ENCODE results near the gene IRGC.

The IRGC gene

GRCh38 chr19:43723588-43723987 lies 7.7 kb downstream of the IRGC start:
- Mint-ChIP-seq H3K27me3 (ENCODE audit: low read depth) (no peaks in the 10 kb centered on the region), H3K9me3 (no peaks in the 10 kb centered on the region), H3K4me1 (ENCODE audit: low read depth) (peaks cover 3% of the 10 kb centered on the region), H3K4me3 (no peak overlapping the region), H3K27ac (no peak overlapping the region), H3K36me3 (ENCODE audit: low read depth) (peaks cover 9% of the 10 kb centered on the region)
- DNase-seq (ENCODE audit: low spot score): no peak

GRCh38 chr19:43724896-43725295 lies 9.0 kb downstream of the IRGC start:
- Mint-ChIP-seq H3K9me3 (no peaks in the 10 kb centered on the region), H3K27me3 (ENCODE audit: low read depth) (no peaks in the 10 kb centered on the region), H3K27ac (no peak overlapping the region), H3K4me1 (ENCODE audit: low read depth) (peaks cover 3% of the 10 kb centered on the region), H3K36me3 (ENCODE audit: low read depth) (peaks cover 18% of the 10 kb centered on the region), H3K4me3 (no peak overlapping the region)
- no peak for DNase-seq (ENCODE audit: low spot score)

GRCh38 chr19:43725468-43725867 lies 9.6 kb downstream of the IRGC start:
- no peak overlapping the region for H3K27ac Mint-ChIP-seq
- peaks cover 21% of the 10 kb centered on the region for H3K36me3 Mint-ChIP-seq (ENCODE audit: low read depth)
- H3K9me3 Mint-ChIP-seq: no peaks in the 10 kb centered on the region
- H3K4me3 Mint-ChIP-seq: no peak overlapping the region
- no peaks in the 10 kb centered on the region for H3K27me3 Mint-ChIP-seq (ENCODE audit: low read depth)
- peaks cover 3% of the 10 kb centered on the region for H3K4me1 Mint-ChIP-seq (ENCODE audit: low read depth)
- no peak for DNase-seq (ENCODE audit: low spot score)

GRCh38 chr19:43726736-43727592 lies 11.1 kb downstream of the IRGC start:
- H3K4me1 Mint-ChIP-seq (ENCODE audit: low read depth): peaks cover 3% of the 10 kb centered on the region
- no peak for DNase-seq (ENCODE audit: low spot score)
- H3K9me3 Mint-ChIP-seq: no peaks in the 10 kb centered on the region
- no peak overlapping the region for H3K4me3 Mint-ChIP-seq
- H3K36me3 Mint-ChIP-seq (ENCODE audit: low read depth): peaks cover 22% of the 10 kb centered on the region
- no peak overlapping the region for H3K27ac Mint-ChIP-seq
- no peaks in the 10 kb centered on the region for H3K27me3 Mint-ChIP-seq (ENCODE audit: low read depth)

- no peak for DNase-seq (ENCODE audit: low spot score)
- Mint-ChIP-seq H3K36me3 (ENCODE audit: low read depth) (peaks cover 26% of the 10 kb centered on the region), H3K4me3 (no peak overlapping the region), H3K27me3 (ENCODE audit: low read depth) (no peaks in the 10 kb centered on the region), H3K27ac (no peak overlapping the region), H3K9me3 (no peaks in the 10 kb centered on the region), H3K4me1 (ENCODE audit: low read depth) (peaks cover 3% of the 10 kb centered on the region)
Measured at GRCh38 chr19:43727593-43727853, 11.6 kb downstream of the IRGC start.

- Mint-ChIP-seq H3K36me3 (ENCODE audit: low read depth) (peaks cover 38% of the 10 kb centered on the region), H3K27ac (no peak overlapping the region), H3K27me3 (ENCODE audit: low read depth) (no peaks in the 10 kb centered on the region), H3K4me1 (ENCODE audit: low read depth) (peaks cover 3% of the 10 kb centered on the region), H3K9me3 (no peaks in the 10 kb centered on the region), H3K4me3 (no peak overlapping the region)
- no peak for DNase-seq (ENCODE audit: low spot score)
Measured at GRCh38 chr19:43729919-43730318, 14.0 kb downstream of the IRGC start.

GRCh38 chr19:43731346-43731745 lies 15.5 kb downstream of the IRGC start:
- peaks cover 43% of the 10 kb centered on the region for H3K36me3 Mint-ChIP-seq (ENCODE audit: low read depth)
- no peak overlapping the region for H3K27ac Mint-ChIP-seq
- DNase-seq (ENCODE audit: low spot score): no peak
- H3K9me3 Mint-ChIP-seq: no peaks in the 10 kb centered on the region
- H3K27me3 Mint-ChIP-seq (ENCODE audit: low read depth): no peaks in the 10 kb centered on the region
- H3K4me3 Mint-ChIP-seq: no peak overlapping the region
- H3K4me1 Mint-ChIP-seq (ENCODE audit: low read depth): no peaks in the 10 kb centered on the region

GRCh38 chr19:43731846-43732245 lies 16.0 kb downstream of the IRGC start:
- H3K4me3 Mint-ChIP-seq: no peak overlapping the region
- no peak for DNase-seq (ENCODE audit: low spot score)
- peaks cover 48% of the 10 kb centered on the region for H3K36me3 Mint-ChIP-seq (ENCODE audit: low read depth)
- no peaks in the 10 kb centered on the region for H3K4me1 Mint-ChIP-seq (ENCODE audit: low read depth)
- no peak overlapping the region for H3K27ac Mint-ChIP-seq
- H3K9me3 Mint-ChIP-seq: no peaks in the 10 kb centered on the region
- H3K27me3 Mint-ChIP-seq (ENCODE audit: low read depth): no peaks in the 10 kb centered on the region

- Mint-ChIP-seq H3K4me1 (ENCODE audit: low read depth) (peaks cover 2% of the 10 kb centered on the region), H3K36me3 (ENCODE audit: low read depth) (peaks cover 52% of the 10 kb centered on the region), H3K27me3 (ENCODE audit: low read depth) (no peaks in the 10 kb centered on the region), H3K27ac (no peak overlapping the region), H3K4me3 (no peak overlapping the region), H3K9me3 (no peaks in the 10 kb centered on the region)
- no peak for DNase-seq (ENCODE audit: low spot score)
Measured at GRCh38 chr19:43735013-43735412, 19.1 kb downstream of the IRGC start.

- Mint-ChIP-seq H3K27me3 (ENCODE audit: low read depth) (no peaks in the 10 kb centered on the region), H3K27ac (peak overlapping the region; percentile 10), H3K9me3 (no peaks in the 10 kb centered on the region), H3K4me1 (ENCODE audit: low read depth) (peaks cover 2% of the 10 kb centered on the region), H3K36me3 (ENCODE audit: low read depth) (peaks cover 54% of the 10 kb centered on the region), H3K4me3 (no peak overlapping the region)
- DNase-seq (ENCODE audit: low spot score): no peak
Measured at GRCh38 chr19:43735957-43736356, 20.1 kb downstream of the IRGC start.

- H3K4me3 Mint-ChIP-seq: no peak overlapping the region
Measured at GRCh38 chr19:43738780-43739211, 22.9 kb downstream of the IRGC start.

GRCh38 chr19:43739439-43740235 lies 23.8 kb downstream of the IRGC start:
- no peaks in the 10 kb centered on the region for H3K9me3 Mint-ChIP-seq
- no peak overlapping the region for H3K4me3 Mint-ChIP-seq
- peaks cover 2% of the 10 kb centered on the region for H3K4me1 Mint-ChIP-seq (ENCODE audit: low read depth)
- H3K27me3 Mint-ChIP-seq (ENCODE audit: low read depth): no peaks in the 10 kb centered on the region
- no peak for DNase-seq (ENCODE audit: low spot score)
- peaks cover 65% of the 10 kb centered on the region for H3K36me3 Mint-ChIP-seq (ENCODE audit: low read depth)
- H3K27ac Mint-ChIP-seq: peak overlapping the region; percentile 46

More at GRCh38 chr19:43738780-43739211, 22.9 kb downstream of the IRGC start:
- no peak overlapping the region for H3K27ac Mint-ChIP-seq
- no peak for DNase-seq (ENCODE audit: low spot score)
- no peaks in the 10 kb centered on the region for H3K27me3 Mint-ChIP-seq (ENCODE audit: low read depth)
- peaks cover 2% of the 10 kb centered on the region for H3K4me1 Mint-ChIP-seq (ENCODE audit: low read depth)
- peaks cover 58% of the 10 kb centered on the region for H3K36me3 Mint-ChIP-seq (ENCODE audit: low read depth)
- no peaks in the 10 kb centered on the region for H3K9me3 Mint-ChIP-seq

GRCh38 chr19:43741075-43741825 lies 25.4 kb downstream of the IRGC start:
- Mint-ChIP-seq H3K4me3 (no peak overlapping the region), H3K27ac (no peak overlapping the region), H3K36me3 (ENCODE audit: low read depth) (peaks cover 69% of the 10 kb centered on the region), H3K9me3 (no peaks in the 10 kb centered on the region), H3K4me1 (ENCODE audit: low read depth) (peaks cover 4% of the 10 kb centered on the region), H3K27me3 (ENCODE audit: low read depth) (no peaks in the 10 kb centered on the region)
- DNase-seq (ENCODE audit: low spot score): no peak

- Mint-ChIP-seq H3K27me3 (ENCODE audit: low read depth) (no peaks in the 10 kb centered on the region), H3K36me3 (ENCODE audit: low read depth) (peaks cover 69% of the 10 kb centered on the region), H3K27ac (peak overlapping the region; percentile 20), H3K4me3 (no peak overlapping the region), H3K4me1 (ENCODE audit: low read depth) (peaks cover 5% of the 10 kb centered on the region), H3K9me3 (no peaks in the 10 kb centered on the region)
- no peak for DNase-seq (ENCODE audit: low spot score)
Measured at GRCh38 chr19:43743059-43743458, 27.2 kb downstream of the IRGC start.

All from T-helper 2 cell treated with Interferon-gamma antibody and Interleukin-4, amounts not matched to agents 5 μg/mL and 100 μg/mL, for 36 hours (primary cell).